ENCODE results near the gene HCRT.
"Not testable (repeated sequence)": the region's sequence is repeated elsewhere in the genome, so short reads cannot be mapped to it uniquely, and the experiment has no call there.

The HCRT gene

DNA sequence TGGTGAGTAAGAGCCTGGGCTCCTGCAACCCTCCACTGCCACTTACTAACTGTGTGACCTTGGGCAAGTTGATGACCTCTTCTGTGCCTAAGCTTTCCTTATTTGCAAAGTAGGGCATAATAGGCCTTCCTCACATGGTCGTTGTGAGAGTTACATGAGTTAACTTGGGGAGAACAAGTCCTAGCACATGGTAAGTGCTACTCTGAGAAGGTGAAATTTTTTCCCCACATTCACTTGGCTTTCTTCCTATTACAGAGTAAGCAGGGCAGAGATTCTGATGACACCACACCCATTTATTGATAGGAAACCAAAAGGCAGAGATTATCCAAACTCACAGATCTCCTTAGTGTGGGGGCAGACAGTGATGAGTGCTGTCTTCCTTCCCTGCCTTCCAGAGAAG is 5.9 kb downstream of the HCRT start:
- DNase-seq (ENCODE audit: low spot score) = no peak

DNA sequence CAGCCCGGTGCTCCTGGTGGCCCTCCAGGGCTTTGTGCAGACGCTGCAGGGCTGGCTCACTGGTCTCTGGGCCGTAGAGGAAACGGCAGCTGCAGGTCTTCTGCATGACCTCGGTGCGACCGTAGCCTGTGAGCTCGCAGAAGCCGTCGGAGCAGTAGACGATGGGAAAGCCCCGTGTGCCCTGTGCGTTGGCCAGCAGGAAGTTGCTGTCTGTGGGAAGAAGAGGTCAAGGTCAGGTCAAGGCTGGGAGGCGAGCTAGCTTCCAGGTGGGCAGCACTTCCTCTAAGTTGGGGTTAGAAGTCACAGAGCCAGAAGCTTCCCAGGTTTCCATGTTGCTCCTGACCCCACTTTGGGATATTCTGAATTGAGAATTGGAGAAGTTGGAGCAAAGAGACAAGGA is 6.4 kb downstream of the HCRT start:
- DNase-seq (ENCODE audit: low spot score) = peak; percentile 17

- no peak for DNase-seq (ENCODE audit: low spot score)
Observed at GRCh38 chr17:42177684-42178083, 7.6 kb downstream of the HCRT start.

GRCh38 chr17:42174126-42174783 is 11.0 kb downstream of the HCRT start:
- DNase-seq (ENCODE audit: low spot score) = no peak

- DNase-seq (ENCODE audit: low spot score) = no peak
Observed at GRCh38 chr17:42171831-42172230, 13.4 kb downstream of the HCRT start.

- no peak for DNase-seq (ENCODE audit: low spot score)
Observed at GRCh38 chr17:42169351-42169750, 15.9 kb downstream of the HCRT start.

DNA sequence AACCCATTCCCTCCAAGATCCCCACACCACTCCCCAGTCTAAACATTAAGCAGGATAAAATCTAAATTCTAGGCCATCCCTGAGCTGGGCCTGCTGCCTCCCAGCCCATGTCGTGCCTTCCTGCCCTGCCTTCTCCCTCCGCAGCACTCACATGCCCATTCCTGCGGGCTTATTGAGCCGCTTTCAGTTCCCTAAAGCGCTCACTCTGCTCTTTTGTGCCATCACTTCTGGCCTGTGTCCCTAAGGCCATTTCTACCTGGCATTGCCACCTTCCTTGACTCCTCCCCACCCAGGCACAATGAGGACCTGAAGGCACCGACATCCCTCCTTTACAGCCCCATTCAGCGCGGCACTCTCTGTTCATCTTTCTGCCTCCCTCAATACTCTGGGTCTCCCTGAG is 17.4 kb downstream of the HCRT start:
- no peak for DNase-seq (ENCODE audit: low spot score)

DNA sequence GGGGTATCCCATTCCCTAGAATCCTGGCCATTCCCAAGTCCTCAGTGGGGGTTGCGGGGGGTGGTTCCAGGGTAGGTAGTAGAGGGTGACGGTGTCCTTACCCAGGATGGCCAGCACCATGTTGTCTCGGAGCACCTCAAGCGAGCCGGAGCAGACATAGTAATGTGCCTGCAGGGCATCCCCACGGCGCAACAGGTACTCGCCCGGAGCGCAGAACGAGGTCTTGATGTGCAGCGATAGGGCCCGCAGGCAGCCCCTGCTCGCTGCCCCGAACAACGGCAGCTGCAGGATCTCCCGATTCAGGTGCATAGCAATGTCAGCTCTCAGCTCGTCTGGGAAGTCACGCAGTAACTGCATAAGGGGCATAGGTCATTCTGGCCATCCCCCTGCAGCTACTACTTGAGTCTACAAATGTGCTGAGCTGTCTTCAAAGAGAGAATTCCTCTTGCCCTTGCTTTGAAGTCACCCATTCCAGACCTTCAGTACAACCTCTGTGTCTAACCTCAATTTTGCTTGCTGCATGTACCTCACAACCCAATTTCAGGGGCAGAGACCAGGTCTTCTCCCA is 19.0 kb downstream of the HCRT start:
- no peak for DNase-seq (ENCODE audit: low spot score)

DNA sequence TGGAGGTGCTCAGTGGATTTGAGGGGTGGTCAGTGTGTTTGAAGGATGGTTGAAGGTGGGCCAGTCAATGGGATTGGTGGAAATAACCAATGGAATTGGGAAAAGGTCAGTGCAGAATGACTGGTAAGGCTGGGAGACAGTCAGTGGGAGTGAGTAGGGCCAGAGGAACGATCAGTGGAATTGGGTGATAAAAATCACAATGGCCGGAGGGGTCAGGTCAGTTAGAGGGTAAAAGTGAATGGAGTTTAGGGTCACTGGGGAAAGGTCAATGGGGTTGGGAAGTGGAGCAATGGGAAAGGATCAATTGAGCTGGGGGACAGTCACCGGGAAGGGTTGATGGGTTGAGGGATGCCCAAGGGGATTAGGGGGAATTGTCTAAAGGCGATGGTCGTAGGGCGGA is 19.5 kb downstream of the HCRT start:
- no peak for DNase-seq (ENCODE audit: low spot score)

DNA sequence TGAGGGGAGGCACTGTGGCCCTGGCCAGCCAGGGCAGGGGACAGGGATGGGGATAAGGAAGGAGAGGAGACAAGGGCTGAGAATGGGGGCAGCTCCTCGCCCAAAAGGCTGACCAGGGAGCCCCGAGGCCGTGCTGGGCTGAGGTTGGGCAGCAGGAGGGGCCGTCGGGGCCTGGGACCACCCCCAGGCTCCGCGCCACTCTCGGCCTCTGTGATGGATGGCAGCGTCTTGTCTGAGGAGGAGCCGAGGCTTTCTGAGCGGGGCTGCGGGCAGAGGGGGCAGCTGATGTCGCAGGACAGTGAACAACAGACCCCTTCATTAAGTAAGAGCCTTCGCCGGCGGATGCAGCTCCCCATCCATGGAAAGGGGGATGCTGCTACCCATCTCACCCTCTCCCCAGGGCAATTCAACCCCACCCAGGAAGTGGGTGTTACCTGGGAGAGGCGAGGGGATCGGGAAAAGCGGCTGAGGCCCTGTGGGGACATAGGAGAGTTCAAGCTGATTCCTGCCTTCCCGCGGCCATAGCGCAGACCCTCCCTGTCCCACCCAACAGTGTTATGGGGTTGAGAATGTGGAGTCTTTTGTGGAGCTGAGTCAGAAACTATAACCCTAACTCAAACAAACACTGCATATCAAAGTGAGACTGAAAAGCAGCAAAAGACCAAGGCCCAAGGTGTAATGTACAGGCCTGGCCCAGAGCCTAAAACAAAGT is 21.4 kb downstream of the HCRT start:
- no peak for DNase-seq (ENCODE audit: low spot score)

GRCh38 chr17:42163113-42163512 is 22.1 kb downstream of the HCRT start:
- DNase-seq (ENCODE audit: low spot score) = no peak

DNA sequence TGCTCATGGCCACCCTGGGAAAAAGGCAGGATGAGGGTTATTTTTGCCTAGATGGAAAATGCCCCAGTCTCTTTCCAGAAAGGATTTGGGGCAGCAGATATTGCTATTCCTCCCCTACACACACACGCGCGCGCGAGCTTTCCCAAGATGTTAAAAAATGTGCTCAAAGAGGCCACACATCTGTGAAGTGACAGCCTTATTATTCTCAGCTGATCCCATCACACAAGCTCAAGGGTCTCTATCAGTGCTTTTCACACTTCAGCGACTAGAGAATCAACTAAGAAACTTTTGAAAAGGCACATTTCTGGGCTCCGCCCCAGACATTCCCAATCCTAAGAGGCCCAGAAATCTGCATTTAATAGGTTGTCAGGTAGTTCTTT is 24.7 kb downstream of the HCRT start:
- DNase-seq (ENCODE audit: low spot score) = no peak

DNA sequence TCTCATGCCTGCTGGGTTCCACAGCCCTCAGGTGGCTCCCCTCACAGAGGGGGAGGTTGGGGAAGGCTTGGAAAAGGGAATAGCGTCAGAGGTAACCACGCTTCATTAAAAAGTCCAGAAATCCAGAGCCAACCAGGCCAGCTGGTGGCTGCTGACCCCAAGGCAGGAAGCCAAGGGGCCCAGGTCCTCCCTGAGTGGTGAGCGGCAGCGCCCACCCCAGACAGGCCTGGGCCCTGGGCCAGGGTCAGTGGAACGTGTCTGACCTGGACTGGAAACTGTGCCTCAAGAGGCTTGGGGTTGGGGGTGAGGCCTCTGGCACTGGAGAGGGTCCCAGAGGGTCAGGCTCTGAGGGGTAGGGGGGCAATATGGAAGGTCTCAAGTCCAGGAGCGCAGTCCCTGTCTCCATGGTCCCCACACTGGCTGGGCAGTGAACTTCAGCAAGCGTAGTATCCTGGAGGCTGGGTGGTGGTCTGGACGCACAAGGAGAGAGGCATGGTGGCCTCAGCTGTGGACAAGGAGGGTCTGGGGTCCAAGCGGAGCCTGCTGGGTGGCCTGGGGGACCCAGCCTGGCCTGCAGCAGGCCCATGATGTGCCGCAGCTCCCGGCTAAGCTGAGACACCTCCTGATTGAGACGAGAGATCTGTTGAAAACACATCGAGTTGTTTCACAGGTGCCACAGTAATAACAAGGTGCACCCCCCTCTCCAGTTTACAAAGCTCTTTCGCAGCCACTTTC is 25.3 kb downstream of the HCRT start:
- no peak for DNase-seq (ENCODE audit: low spot score)

- DNase-seq (ENCODE audit: low spot score) = no peak
Observed at GRCh38 chr17:42155614-42156045, 29.6 kb downstream of the HCRT start.

DNA sequence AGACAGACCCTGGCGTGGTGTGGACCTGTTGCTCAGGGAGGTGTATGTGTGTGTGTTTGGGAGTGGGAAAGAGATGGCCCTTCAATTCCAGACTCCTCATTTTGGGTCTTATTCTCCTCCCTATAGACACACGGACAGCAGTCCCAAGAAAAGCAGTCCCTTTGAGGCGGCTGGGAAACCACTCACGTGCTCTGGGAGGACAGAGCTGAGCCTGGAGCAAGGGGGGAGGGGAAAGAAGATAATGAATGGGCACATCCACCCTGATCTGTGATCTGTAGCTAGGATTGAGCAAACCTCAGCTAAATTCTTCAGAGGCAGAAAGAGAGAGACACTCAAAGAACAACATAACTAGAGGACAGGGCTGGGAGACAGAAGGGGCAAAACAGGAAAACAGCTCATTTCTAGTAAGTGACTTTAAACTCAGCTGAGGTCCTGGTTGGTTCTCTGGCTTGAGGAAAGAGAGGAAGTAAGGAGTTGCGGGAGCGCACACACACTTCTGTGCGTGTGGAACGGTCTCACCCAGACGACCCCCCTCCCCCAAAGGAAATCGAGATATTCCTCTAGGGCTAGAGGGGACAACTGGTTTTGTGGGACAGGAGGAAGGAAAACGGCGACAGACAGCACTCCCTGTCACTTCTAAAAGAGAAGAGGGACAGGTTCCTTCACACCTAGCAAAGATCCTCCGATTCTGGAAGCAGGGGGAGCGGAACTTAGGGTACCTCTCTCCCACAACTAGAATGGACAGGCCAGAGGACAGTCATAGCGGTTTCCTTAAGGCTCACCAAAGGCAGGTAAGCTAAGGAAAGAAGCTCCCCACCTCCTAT is 31.1 kb downstream of the HCRT start:
- DNase-seq (ENCODE audit: low spot score) = peak; percentile 48

GRCh38 chr17:42146911-42147607 is 38.2 kb downstream of the HCRT start:
- DNase-seq (ENCODE audit: low spot score) = no peak

GRCh38 chr17:42143138-42143537 is 42.1 kb downstream of the HCRT start:
- DNase-seq (ENCODE audit: low spot score) = not testable (repeated sequence)

- DNase-seq (ENCODE audit: low spot score) = no peak
Observed at GRCh38 chr17:42142371-42142896, 42.8 kb downstream of the HCRT start.

GRCh38 chr17:42141382-42141781 is 43.9 kb downstream of the HCRT start:
- DNase-seq (ENCODE audit: low spot score) = no peak

GRCh38 chr17:42140690-42141089 is 44.6 kb downstream of the HCRT start:
- DNase-seq (ENCODE audit: low spot score) = not testable (repeated sequence)
